AG09309 (cell line): ENCODE measurements around the gene AVL9.

ENCODE experiments used
- DNase-seq: peaks from one replicate; pipeline ENCODE4 v3.0.0-alpha.2; 2010; ENCODE audit warnings: low read depth
- H3K4me3 ChIP-seq: 2 replicates; pipeline ENCODE4 v1.5.1; 2011; ENCODE audit warnings: mild to moderate bottlenecking, low read depth, low read length, moderate library complexity; ENCODE audit not compliant: control insufficient read depth
- TF ChIP-seq, protein P1 (sequence below): IDR thresholded peaks from 2 replicates; pipeline ENCODE4 v1.5.1; 2011; ENCODE audit warnings: mild to moderate bottlenecking, low read depth, low read length, inconsistent platforms; ENCODE audit not compliant: insufficient read depth, control insufficient read depth; ENCODE audit errors: missing control alignments

The AVL9 gene

DNA sequence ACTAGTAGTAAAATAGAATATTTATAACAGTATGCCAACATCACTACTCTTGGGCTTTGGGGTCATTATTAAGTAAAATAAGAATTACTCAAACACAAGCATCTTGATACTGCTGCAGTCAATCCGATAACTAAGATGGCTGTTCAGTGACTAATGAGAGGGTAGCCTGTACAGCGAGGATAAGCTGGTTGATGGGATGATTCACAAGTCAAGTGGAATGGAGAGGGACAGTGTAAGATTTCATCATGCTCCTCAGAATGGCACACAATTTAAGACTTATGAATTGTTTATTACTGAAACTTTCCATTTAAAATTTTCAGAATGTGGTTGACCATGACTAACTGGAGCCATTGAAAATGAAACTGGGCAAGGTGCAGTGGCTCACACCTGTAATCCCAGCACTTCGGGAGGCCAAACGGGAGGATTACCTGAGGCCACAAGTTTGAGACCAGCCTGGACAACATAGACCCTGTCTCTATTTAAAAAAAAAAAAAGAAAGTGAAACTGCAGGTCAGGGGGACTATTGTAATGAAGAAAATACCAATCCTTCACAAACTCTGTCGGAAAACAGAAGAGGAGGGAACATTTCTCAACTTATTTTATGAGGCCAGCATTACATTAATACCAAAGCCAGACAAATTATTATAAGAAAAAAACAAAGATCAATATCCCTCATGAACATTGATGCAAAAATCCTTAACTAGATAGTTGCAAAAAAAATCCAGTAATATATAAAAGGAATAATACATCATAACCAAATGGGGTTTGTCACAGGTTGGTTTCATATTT, 11.2 kb downstream of the AVL9 start:
- no peak overlapping the region; the same call in 1 of the 2 replicates for H3K4me3 ChIP-seq
- TF ChIP-seq, protein P1, sequence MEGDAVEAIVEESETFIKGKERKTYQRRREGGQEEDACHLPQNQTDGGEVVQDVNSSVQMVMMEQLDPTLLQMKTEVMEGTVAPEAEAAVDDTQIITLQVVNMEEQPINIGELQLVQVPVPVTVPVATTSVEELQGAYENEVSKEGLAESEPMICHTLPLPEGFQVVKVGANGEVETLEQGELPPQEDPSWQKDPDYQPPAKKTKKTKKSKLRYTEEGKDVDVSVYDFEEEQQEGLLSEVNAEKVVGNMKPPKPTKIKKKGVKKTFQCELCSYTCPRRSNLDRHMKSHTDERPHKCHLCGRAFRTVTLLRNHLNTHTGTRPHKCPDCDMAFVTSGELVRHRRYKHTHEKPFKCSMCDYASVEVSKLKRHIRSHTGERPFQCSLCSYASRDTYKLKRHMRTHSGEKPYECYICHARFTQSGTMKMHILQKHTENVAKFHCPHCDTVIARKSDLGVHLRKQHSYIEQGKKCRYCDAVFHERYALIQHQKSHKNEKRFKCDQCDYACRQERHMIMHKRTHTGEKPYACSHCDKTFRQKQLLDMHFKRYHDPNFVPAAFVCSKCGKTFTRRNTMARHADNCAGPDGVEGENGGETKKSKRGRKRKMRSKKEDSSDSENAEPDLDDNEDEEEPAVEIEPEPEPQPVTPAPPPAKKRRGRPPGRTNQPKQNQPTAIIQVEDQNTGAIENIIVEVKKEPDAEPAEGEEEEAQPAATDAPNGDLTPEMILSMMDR = no peak
- DNase-seq = peak; percentile 89

DNA sequence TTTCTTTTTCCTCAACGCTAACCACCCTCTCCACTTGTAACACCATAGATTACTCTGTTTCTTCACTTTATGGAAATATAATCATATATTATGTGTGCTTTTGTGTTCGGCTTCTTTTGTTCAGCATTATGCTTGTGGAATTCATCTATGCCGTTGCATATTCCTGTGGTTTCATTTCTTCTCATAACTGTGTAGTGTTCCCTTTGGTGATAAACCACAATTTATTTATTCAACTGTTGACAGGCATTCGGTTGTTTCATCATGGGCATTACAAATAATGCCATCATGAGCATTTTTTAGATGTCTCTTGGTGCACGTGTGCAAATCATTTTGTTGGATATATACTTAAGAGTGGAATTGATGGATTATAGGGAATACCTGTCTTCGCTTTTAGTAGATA, 12.1 kb downstream of the AVL9 start:
- no peak for DNase-seq
- TF ChIP-seq, protein P1 = no peak
- H3K4me3 ChIP-seq = no peak overlapping the region

DNA sequence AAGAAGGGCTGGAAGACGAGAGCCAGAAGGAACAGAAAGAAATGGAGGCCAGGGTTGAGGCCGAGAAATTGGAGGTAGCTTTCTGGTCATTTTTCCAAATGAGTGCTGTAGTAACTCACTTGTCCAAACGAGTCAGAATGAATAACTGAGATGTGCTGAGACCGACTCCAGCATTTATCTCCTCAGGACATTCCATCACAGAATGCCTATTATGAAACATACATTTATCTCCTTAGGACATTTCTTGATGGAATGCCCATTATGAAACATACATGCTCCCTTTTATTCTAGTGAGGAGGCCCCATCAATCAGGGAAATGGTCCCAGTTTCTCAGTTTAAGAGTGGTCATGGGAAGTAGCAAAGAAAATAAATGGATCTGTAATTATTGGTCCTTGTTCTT, 16.5 kb downstream of the AVL9 start:
- no peak overlapping the region for H3K4me3 ChIP-seq
- TF ChIP-seq, protein P1 = no peak
- no peak for DNase-seq

DNA sequence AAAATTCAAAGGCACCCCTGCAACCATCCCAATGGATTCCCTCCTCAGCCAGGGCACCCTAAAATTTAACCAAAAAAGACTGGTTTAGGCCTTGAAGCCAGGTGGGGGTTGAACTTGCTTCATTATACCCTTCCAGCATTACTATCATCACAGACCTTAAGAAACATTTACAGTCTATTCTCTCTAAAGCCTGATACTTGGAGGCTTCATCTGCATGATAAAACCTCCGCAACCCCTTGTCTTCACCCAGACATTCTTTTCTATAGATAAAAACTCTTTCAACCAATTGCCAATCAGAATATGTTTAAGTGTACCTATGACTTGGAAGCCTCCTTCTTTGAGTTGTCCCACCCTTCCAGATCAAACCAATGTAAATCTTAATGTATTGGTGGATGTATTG, 17.9 kb downstream of the AVL9 start:
- DNase-seq = no peak
- TF ChIP-seq, protein P1 = no peak
- no peak overlapping the region for H3K4me3 ChIP-seq

DNA sequence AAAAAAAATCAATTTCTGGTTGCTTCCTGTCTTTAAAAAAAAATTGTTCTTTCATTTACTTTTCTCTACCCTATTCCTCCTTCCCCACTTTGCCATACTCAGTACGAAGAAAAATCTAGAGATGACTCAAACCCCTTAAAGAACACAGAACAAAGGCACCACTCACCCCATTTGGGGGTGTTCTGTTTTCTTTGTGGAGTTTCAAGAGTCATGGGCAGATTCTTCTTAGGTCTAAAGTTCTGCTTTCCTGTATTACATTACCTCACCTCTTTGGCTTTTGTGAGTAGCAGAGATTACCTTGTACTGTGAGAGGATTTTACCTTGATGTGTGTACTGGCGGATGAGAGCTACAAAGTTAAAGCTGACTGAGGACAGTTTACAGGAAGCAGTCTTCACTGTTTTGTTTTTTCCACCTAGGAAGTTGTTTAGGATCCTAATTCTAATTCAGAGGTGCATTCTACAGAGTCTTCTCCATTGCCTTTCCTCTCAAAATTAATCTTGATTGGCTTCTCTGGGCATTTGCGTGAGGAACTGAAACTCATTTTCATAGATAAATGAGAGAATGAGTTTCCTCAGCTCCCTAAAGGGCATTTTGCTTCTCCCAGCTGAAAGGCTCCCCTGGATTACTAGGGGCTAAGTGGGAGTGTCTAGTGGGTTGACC, 20.7 kb downstream of the AVL9 start:
- TF ChIP-seq, protein P1 = no peak
- H3K4me3 ChIP-seq = no peak overlapping the region
- no peak for DNase-seq

DNA sequence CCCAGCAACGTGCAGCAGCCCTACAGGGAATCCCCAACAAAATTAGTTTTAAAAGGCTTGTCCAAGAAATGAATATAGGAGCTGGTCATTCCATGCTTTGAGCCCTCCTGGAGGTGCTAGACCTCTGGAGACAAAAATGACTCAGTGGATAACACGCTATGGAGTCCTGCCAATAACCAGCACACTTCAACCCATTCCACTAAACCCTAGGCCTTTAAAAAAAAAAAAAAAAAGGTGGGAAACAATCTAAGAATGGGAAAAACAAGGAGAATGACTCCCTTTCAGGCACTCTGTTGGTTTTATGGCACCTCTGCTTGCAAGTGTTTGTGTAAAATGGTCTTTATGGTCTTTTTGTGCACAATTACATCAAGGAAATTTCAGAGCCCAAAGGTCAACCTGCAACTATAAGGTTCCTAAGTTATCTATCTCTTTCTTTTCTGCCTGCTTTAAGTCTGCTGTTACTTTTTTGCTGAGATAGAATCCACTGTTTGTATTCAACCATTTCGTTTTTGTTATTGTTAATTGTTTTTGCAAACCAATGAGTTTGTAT, 21.3 kb downstream of the AVL9 start:
- TF ChIP-seq, protein P1 = no peak
- no peak overlapping the region for H3K4me3 ChIP-seq
- no peak for DNase-seq
